Iris pigment epithelial cell (primary cell): ENCODE results near the gene ITK.

Experiments used
- DNase-seq: peaks from one replicate; pipeline ENCODE4 v3.0.0-alpha.2; 2011; ENCODE audit warnings: low read depth

Gene ITK

DNA sequence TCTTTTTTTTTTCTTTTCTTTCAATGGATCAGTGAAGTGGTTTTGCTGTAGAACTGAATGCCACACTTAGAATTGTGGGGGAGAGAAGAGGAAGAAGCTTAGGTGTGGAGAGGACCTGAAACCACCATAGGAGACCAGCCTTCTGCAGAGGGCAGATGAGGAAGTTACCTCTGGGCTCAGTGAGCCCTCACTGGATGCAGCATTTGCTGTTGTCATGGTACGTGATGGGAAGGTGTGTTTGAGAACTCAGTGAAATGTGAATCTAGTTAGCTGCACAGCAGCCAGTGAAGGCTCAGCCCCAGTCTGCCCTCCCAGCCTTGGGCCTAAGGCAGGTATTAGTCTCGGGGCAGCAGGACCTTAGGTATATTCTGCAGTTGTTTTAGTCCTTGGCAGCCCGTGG lies 102.8 kb downstream of the ITK start:
- DNase-seq: no peak

DNA sequence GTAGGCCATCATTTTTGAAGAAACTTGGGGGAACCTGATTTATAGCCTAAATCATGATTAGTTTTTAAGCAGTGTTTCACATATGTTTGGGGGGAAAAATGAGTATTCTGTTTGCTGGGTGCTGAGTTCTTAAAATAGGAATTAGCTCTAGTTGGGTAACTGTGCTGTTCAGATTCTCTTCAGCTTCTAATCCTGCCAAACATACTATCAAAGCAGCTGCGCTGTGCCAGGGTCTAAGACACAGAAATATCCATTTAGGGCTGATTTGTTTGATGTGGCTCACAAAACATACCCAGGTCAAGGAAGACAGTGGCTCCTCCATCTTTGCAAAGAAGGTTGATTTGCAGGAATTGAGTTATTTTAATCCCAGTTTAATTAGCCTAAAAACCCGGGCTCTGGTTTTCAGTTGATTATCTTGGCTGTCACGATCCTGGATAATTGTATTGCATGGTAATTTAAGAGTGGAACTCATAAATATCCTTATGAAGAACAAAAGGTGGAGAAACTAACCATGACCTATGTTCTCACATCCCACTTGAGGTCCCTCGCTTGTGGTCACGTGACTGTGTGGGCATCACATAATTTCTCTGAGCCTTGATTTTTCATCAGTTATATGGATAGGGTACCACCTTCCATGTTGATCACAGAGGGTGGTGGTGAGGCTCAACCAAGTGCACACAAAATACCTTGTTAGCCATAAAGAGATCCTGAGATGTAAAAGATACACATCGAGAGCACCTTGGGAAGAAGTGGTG lies 104.0 kb downstream of the ITK start:
- DNase-seq: no peak

DNA sequence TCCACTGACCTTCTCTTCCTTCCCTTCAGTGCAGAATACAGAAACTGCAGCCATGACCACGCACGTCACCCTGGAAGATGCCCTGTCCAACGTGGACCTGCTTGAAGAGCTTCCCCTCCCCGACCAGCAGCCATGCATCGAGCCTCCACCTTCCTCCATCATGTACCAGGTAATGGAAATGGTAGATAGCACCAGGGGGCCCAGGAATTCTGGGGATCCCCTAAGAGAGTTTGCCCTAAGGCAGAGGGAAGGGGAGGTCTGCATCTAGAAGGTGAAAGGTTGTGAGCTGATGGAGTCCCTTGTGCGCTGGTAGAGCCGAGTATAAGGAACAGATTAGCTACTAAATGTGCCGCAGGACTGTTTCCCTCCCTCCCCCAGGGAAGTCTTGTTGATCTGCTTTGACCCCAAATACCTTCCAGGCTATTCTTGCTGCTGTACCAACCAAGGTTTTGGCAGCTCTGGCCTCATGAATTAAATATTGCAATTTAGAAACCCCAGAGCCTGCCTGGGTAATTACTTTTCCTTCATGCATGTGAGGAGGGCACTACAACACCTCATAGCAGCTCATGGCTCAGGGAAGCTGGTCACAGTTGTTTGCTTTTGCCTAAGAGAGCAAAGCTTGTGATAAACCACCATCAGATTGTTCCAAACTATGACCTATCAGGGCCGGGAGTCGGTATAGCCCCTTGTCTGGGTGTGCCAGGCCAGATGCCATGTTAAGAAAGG lies 104.8 kb downstream of the ITK start:
- DNase-seq: no peak

DNA sequence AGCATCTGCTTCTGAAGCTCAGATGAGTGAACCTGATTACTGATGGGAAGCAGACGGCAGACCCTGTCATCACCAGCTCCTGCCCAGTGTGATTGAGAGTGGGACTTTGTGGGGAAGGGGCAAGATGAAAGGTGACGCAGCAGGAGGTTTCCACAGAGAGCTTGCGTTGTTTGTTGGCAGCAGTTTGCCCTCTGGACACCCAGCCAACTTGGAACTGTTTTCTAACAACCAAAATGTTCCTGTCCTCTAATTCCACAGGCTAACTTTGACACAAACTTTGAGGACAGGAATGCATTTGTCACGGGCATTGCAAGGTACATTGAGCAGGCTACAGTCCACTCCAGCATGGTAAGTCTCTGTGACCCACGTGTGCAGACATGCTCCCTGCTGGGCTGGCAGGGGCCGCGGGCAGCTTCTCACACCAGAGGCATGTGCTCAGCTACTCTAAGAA lies 106.1 kb downstream of the ITK start:
- DNase-seq: no peak

DNA sequence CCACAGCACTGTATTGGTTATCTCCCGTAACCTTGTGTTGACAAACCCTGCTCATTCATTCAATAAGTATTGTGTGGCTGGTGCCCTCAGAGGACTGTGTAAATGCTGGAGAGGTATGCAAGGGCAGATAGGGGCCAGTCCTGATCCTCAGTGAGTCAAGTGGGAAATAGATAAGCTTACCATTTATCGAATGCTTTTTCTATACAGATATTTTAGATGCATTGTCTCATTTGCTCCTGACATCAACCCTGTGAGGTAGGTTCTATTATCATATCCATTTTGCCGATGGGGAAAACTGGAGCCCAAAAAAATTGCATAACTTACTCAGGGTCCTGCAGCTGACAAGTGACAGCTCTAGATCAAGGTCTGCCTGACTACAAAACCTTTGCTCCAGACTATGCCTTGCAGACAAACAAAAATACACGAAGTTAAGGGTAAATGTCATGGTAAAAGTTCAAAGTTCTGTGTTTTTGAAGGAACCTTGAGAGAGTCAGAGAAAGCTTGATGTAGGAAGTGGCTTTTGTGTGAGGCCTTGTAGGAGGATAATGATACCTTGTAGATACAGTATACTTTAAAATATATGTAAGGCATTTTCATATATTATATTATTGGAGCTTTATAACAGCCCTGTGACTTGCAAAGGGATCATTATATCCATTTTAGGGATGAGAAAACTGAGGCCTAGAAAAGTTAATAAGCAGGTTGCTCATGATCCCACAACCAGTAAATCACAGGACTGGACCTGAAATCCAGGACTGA lies 107.9 kb downstream of the ITK start:
- no peak for DNase-seq

DNA sequence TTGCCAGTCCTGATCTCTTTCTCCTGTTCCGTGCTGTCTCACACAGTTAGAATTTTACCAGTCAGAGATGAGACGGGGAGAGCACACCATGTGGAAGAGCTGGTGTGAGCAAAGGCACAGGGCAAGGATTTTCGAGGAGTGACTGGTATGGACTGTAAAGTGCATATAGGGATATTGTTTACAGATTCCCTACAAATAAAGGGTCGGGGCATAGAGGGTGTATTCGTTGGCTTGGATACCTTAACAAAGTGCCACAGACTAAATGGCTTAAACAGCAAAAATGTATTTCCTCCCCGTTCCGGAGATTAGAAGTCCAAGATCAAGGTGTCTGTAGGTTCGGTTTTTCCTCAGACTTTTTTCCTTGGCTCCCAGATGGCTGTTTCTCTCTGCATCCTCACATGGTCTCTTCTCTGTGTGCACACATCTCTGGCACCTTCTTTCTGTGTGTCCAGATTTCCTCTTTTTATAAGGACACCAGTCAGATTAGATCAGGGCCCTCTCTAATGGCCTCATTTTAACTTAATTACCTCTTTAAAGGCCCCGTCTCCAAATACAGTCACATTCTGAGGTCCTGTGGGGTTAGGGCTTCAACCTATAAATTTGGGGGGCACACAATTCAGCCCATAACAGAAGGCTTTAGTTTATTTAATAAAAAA lies 108.7 kb downstream of the ITK start:
- DNase-seq: no peak

DNA sequence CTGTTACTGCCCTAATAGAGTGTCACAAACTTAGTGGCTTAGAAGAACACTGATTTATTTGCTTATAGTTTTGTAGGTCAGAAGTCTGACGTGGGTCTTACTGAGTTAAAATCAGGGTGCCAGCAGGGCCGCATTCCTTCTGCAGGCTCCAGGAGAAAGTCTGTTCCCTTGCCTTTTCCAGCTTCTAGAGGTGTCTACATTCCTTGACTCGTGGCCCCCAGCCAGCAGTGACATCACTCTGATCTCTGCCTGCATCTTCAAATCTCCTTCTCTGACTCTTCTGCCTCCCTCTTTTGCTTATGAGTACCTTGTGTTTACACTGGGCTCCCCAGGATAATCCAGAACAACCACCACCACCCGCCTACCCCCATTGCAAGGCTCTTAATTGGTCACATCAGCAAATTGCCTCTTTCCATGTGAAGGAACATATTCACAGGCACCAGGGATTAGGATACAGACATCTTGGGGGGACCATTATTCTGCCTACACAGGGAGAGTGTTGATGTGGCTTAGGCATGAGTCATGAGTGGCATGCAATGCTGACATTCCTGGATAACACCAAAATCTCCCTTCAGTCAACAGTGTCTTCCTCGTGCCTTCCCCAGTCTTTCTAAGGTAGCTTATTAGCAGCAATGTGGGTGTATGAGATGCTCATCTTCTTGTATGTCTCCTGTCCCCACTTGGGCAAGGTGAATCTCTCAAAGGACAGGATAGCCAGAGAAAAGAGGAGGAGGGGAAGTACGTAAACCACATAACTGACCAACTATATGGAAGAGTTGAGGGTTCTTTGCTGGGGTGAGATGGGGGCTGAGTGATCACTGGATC lies 109.7 kb downstream of the ITK start:
- DNase-seq: peak; percentile 58

DNA sequence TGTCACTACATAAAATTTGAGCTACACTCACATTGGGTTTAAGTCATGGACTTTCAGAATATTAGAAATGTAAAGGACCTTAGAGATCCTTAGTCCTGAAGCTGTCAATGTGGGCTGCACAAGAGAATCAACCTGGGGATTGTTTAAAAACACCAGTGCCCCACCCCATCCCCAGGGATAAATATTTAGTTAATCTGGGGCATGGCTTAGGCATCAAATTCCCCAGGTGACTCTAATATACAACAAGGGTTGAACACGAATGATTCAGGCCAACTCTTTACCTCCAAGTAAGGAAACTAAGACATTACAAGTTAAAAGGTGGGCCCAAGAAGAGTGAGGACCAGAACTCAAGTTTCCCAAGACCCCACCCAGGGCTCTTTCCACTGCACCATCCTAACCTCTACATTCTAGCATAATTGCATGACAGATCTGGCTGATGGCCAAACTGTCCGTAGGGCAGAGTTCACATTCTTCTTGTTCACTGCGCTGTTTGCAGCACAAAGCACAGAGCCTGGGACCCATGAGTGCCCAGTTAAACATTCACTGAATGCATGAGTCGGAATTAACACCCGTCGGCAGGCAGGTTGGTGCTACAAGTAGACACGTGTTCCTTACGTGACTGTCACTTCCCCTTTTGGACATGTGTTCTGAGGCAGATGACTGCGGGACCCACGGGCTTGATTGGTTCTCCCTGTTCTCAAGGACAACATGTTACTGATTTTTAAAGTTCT lies 110.5 kb downstream of the ITK start:
- peak; percentile 40 for DNase-seq

DNA sequence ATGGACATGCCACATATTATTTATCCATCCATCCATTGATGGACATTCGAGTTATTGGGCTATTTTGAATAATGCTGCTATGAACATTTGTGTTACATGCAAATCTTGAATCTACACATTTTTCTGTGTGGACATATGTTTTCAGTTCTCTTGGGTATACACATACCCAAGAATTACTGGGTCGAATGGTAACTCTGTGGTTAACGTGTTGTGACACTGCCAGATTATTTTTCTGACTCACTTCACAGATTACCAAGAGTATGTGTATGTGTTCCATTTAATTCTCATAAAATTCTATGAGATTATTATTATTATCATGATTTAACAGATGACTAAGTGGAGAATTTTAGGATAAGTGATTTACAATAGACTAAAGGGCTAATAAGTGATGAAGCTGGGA lies 112.0 kb downstream of the ITK start:
- no peak for DNase-seq

DNA sequence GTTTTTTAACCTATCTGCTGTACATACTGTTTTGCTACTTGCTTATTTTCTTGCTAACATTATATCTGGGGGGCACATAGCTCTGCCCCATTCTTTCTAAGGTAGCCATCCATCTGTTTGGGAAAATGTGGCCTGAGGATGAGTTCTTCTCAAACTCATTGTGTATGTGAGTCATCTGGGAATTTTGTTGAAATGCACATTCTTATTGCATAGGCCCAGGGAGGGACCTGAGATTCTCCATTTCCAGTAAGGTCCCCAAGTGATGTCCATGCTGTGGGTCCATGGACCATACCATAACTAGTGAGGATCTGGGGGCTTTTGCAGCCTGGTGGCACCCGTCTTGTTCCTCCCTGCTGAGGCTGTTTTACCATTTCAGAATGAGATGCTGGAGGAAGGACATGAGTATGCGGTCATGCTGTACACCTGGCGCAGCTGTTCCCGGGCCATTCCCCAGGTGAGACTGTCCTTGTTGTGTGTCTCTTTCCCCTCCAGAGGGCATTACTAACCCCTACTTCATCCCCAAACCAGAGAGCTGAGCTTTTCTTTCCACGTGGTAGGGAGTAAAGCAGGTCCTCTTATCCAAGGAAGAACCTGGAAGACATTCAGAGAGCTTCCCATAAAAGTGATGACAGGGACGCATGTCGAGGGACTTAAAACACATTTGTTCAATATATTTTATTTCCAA lies 113.9 kb downstream of the ITK start:
- DNase-seq: no peak

DNA sequence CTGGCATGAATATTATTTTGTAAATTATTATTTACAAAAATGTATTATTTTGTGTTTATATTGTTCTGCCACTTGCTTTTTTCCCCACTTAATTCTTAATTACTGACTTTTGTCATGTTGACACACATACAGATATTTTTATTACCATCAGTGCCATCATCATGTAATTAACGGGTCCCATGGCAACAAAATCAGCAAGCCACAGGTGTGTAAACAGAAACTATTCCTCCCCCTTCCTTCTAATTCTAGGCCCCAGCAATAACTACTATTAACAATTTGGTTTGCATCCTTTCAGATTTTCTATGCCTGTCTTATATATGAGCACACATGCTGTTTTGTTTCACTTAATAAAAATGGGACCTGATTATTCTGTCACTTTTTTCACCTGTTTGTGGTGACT lies 114.6 kb downstream of the ITK start:
- DNase-seq: no peak

DNA sequence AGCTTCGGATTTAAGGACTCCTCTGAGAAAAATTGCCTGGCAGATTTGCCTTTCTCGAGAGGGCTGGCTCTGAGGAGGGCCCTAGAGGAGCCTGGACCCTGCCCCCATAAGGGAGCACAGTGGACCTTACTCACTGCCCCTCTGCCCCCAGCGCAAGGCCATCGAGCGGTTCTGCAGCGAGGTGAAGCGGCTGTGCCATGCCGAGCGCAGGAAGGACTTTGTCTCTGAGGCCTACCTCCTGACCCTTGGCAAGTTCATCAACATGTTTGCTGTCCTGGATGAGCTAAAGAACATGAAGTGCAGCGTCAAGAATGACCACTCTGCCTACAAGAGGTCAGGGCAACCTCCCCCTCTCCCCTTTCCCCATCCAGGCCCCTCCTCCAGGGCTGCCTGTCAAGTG lies 119.9 kb downstream of the ITK start:
- DNase-seq: no peak

DNA sequence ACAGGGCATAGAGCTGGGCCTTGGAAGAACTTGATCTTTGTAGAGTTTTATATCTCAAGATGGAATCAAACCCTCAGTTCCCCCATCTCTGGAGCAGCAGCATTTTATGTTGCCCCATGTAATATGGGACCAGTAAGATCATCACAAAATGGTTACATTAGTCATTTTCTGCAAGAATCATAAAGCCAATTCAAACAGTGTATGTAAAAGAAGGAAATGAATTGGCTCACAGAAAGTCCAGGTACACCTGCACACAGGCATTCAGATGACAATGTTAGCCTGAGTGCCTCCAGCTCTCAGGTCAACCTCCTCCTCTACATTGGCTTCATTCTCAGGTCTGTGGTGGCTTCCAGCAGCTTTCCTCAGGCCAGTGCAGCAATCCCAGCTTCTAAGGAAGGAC lies 120.4 kb downstream of the ITK start:
- no peak for DNase-seq

DNA sequence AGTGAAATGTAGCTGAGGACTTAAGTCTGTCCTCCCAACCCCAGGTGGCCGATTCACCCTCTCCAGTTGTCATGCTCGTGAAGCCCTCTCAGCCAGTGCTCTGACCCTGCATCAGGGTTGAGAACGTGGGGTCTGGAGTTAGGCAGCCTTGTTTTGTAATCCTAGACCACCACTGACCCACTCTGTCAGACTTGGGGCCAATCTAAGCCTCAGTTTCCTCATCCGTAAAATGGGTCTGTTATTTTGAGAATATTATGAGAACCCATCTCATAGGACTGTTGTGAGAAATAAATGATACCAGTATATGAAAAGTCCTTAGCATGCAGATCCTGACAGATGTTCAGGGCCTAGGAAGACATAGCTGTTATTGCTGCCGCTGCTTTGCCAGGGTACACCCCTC lies 122.4 kb downstream of the ITK start:
- no peak for DNase-seq

DNA sequence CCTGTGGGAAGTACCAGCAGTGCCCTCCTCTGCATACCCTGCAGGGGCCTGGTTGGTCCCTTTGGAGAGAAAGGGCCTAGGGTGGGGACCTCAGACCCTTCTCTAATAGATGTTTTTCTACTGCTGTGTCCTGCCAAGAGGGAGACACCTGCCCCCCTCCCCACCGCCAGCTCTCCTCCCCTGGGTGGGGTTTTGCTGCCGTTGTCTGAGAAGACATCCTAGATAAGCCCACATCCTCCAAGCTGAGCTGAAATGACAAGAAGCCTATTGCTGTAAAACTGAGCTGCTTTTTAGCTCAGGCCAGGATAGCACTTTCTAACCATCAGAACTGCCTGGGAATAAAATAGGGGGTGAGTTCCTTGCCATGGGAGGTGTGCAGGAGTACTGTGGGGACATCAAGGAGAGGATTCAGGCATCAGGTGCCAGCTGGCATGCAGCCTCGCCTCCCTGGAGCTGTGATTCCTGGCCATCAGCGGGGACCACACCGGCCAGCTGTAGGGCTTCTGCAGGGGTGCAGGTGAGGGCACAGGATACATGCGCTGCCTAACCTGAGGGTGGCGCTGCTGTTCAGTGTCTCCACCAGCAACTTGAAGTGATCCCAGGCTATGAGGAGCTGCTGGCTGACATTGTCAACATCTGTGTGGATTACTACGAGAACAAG lies 123.2 kb downstream of the ITK start:
- no peak for DNase-seq
